Measurements from ENCODE around the gene BPHL. TPM values are rescaled to one million over a fixed set of nuclear protein-coding genes. Genes with fewer than 3 reads are reported as not detected.

BPHL gene
- total RNA-seq, 1 experiment from 2014 or later, result 48.7 TPM

- Histone ChIP-seq H3K79me2 (ENCODE audit: insufficient read depth, low read length) (no peaks in the 10 kb centered on the region; the same call in 1 of the 2 replicates), H4K8ac (replicated peaks; ENCODE audit: insufficient read length, low read depth, low read length) (no peak overlapping the region), H3K9ac (ENCODE audit: extremely low read depth, insufficient read length, low read length) (no peak overlapping the region), H3K56ac (ENCODE audit: insufficient read length, low read depth, low read length) (no peak overlapping the region), H2BK5ac (ENCODE audit: insufficient read length, low read length) (no peak overlapping the region), H2BK15ac (ENCODE audit: low read depth, low read length) (no peak overlapping the region), H4K20me1 (ENCODE audit: control insufficient read depth, insufficient read depth, insufficient read length) (no peaks in the 10 kb centered on the region), H2AFZ (ENCODE audit: low read length) (no peak overlapping the region), H3K9me3 (ENCODE audit: control insufficient read depth, low read depth, low read length) (no peaks in the 10 kb centered on the region), H2BK120ac (ENCODE audit: low read depth, low read length, poor library complexity, severe bottlenecking) (no peak overlapping the region), H3K4me1 (ENCODE audit: insufficient read depth, low read length) (no peaks in the 10 kb centered on the region; the same call in 1 of the 2 replicates), H4K5ac (ENCODE audit: insufficient read length, low read depth, low read length) (no peak overlapping the region), H3K4ac (ENCODE audit: low read depth, low read length) (no peak overlapping the region), H3K23me2 (ENCODE audit: insufficient read length, low read depth, low read length, poor library complexity, severe bottlenecking) (no peaks in the 10 kb centered on the region), H3K18ac (ENCODE audit: insufficient read length, low read depth, low read length) (no peak overlapping the region), H2AK5ac (ENCODE audit: insufficient read length, low read length) (no peak overlapping the region), H3K14ac (ENCODE audit: insufficient read depth, low read length) (no peak overlapping the region), H3K27me3 (ENCODE audit: insufficient read depth, low read length) (no peaks in the 10 kb centered on the region), H3K27ac (ENCODE audit: insufficient read length, low read depth, low read length) (no peak overlapping the region), H2BK12ac (ENCODE audit: insufficient read length, low read depth, low read length) (no peak overlapping the region), H3T11ph (ENCODE audit: low read length) (no peak overlapping the region), H4K91ac (ENCODE audit: insufficient read length, low read depth, low read length) (no peak overlapping the region), H3K4me2 (ENCODE audit: insufficient read depth, insufficient read length, low read length) (no peak overlapping the region), H3K79me1 (ENCODE audit: insufficient read depth, low read depth, low read length, poor library complexity, severe bottlenecking) (no peaks in the 10 kb centered on the region), H3K23ac (ENCODE audit: insufficient read length, low read depth, low read length) (no peak overlapping the region), H2BK20ac (ENCODE audit: low read depth, low read length, poor library complexity, severe bottlenecking) (no peak overlapping the region)
- Mint-ChIP-seq H3K27me3 (ENCODE audit: low read depth) (no peaks in the 10 kb centered on the region), H3K9me3 (no peaks in the 10 kb centered on the region; a peak in 1 of 5 replicates), H3K4me3 (no peak overlapping the region; a peak in 1 of 5 replicates), H3K27ac (no peak overlapping the region), H3K36me3 (ENCODE audit: insufficient read depth in 1 of 3, low read depth in 3 of 3) (peaks cover 0 to 17% (median 2%) of the 10 kb centered on the region in 3 experiments; a peak in 6 of 7 replicates), H3K4me1 (peaks cover 19% of the 10 kb centered on the region in 2 experiments)
- no CpG with 5 or more reads among the region's 5 CpGs for WGBS (ENCODE audit: extremely low coverage, insufficient read length, low lambda C conversion rate)
- DNase-seq, result no peak
- TF ChIP-seq CTCF (conservative IDR thresholded peaks at IDR 0.05), result no peak
These were observed 2.2 kb downstream of the BPHL start for GRCh38 chr6:3120765-3121089.

Measured in H9 (cell line).